Smooth muscle cell (in vitro differentiated cells): ENCODE measurements around the gene PRSS33. TPM values are rescaled to one million over a fixed set of nuclear protein-coding genes. Genes with fewer than 3 reads are reported as not detected.

Experiments used
- DNase-seq: peaks from one replicate; lab custom pipeline; 2025; ENCODE audit not compliant: unreplicated experiment; lab: John Stamatoyannopoulos, UW
- H2AFZ ChIP-seq: fragments of 200-600 bp; sonication (generic); 2 replicates; pipeline ENCODE4 v1.6.0; 2016; ENCODE audit warnings: antibody characterized with exemption, low read depth, mild to moderate bottlenecking
- H3F3A ChIP-seq: fragments of 200-600 bp; sonication (generic); 2 replicates; pipeline ENCODE4 v1.6.0; 2017; ENCODE audit warnings: antibody characterized with exemption, low read depth
- H3K27ac ChIP-seq: fragments of 200-600 bp; sonication (generic); 2 replicates; pipeline ENCODE4 v1.5.1; 2016; ENCODE audit warnings: low read depth, mild to moderate bottlenecking
- H3K27me3 ChIP-seq: fragments of 200-600 bp; sonication (generic); 2 replicates; pipeline ENCODE4 v1.6.1; 2016; ENCODE audit warnings: low read depth, mild to moderate bottlenecking
- H3K36me3 ChIP-seq: fragments of 200-600 bp; sonication (generic); 2 replicates; pipeline ENCODE4 v1.5.1; 2016; ENCODE audit warnings: low read depth
- H3K4me1 ChIP-seq: fragments of 200-600 bp; sonication (generic); 2 replicates; pipeline ENCODE4 v1.5.1; 2016; ENCODE audit warnings: low read depth
- H3K4me2 ChIP-seq: fragments of 200-600 bp; sonication (generic); 2 replicates; pipeline ENCODE4 v1.6.0; 2016; ENCODE audit warnings: mild to moderate bottlenecking
- H3K4me3 ChIP-seq: fragments of 200-600 bp; sonication (generic); 2 replicates; pipeline ENCODE4 v1.5.1; 2016; ENCODE audit warnings: mild to moderate bottlenecking
- H3K79me2 ChIP-seq: fragments of 200-600 bp; sonication (generic); 2 replicates; pipeline ENCODE4 v1.6.0; 2016; ENCODE audit warnings: low read depth, mild to moderate bottlenecking
- H3K9ac ChIP-seq: fragments of 200-600 bp; sonication (generic); 2 replicates; pipeline ENCODE4 v1.6.0; 2016; ENCODE audit warnings: low read depth
- H3K9me3 ChIP-seq: fragments of 200-600 bp; sonication (generic); replicated peaks from 2 replicates; pipeline ENCODE4 v1.5.1; 2016; ENCODE audit warnings: low read depth
- H4K20me1 ChIP-seq: fragments of 200-600 bp; sonication (generic); 2 replicates; pipeline ENCODE4 v1.6.0; 2016; ENCODE audit warnings: low read depth
- WGBS: methylation state at CpG from one replicate; pipeline ENCODE4 v1.1.7; 2016; ENCODE audit warnings: low lambda C conversion rate; 5-methylcytosine and 5-hydroxymethylcytosine counted together
- polyA plus RNA-seq: library from polyadenylated mRNA; unstranded; fragments of >200 nt; fragmentation: Nextera tagmentation; extraction: Ambion mirVana; gene quantifications from 2 replicates; pipeline ENCODE4 v1.2.1, GENCODE V29; 2016
- total RNA-seq: library from RNA; depleted of rRNA; stranded (reverse); fragments of >200 nt; gene quantifications from 2 replicates; pipeline ENCODE4 v1.2.3, GENCODE V29; 2014
- TF ChIP-seq, protein P1 (sequence below): fragments of 200-600 bp; sonication (generic); IDR thresholded peaks from 2 replicates; pipeline ENCODE4 v1.5.1; 2017; ENCODE audit warnings: borderline replicate concordance, mild to moderate bottlenecking, antibody characterized with exemption; ENCODE audit not compliant: insufficient read depth, poor library complexity, severe bottlenecking

Gene PRSS33
- total and polyA plus RNA-seq, 2 experiments from 2014 or later = not detected

GRCh38 chr16:2763173-2763572 lies 24.2 kb downstream of the PRSS33 start:
- H3K79me2 ChIP-seq = peaks cover 98% of the 10 kb centered on the region
- peaks cover 100% of the 10 kb centered on the region for H4K20me1 ChIP-seq
- H3K9me3 ChIP-seq = no peaks in the 10 kb centered on the region
- over 99% methylated on average over 6 of the region's 6 CpGs for WGBS
- H3K4me1 ChIP-seq = no peaks in the 10 kb centered on the region
- no peak for DNase-seq
- no peak overlapping the region for H2AFZ ChIP-seq
- peaks cover 34% of the 10 kb centered on the region for H3F3A ChIP-seq
- no peak overlapping the region for H3K4me3 ChIP-seq
- peaks cover 65% of the 10 kb centered on the region for H3K36me3 ChIP-seq
- no peaks in the 10 kb centered on the region for H3K27me3 ChIP-seq
- TF ChIP-seq, protein P1, sequence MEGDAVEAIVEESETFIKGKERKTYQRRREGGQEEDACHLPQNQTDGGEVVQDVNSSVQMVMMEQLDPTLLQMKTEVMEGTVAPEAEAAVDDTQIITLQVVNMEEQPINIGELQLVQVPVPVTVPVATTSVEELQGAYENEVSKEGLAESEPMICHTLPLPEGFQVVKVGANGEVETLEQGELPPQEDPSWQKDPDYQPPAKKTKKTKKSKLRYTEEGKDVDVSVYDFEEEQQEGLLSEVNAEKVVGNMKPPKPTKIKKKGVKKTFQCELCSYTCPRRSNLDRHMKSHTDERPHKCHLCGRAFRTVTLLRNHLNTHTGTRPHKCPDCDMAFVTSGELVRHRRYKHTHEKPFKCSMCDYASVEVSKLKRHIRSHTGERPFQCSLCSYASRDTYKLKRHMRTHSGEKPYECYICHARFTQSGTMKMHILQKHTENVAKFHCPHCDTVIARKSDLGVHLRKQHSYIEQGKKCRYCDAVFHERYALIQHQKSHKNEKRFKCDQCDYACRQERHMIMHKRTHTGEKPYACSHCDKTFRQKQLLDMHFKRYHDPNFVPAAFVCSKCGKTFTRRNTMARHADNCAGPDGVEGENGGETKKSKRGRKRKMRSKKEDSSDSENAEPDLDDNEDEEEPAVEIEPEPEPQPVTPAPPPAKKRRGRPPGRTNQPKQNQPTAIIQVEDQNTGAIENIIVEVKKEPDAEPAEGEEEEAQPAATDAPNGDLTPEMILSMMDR = no peak
- no peak overlapping the region for H3K9ac ChIP-seq
- no peak overlapping the region for H3K27ac ChIP-seq
- H3K4me2 ChIP-seq = no peak overlapping the region

DNA sequence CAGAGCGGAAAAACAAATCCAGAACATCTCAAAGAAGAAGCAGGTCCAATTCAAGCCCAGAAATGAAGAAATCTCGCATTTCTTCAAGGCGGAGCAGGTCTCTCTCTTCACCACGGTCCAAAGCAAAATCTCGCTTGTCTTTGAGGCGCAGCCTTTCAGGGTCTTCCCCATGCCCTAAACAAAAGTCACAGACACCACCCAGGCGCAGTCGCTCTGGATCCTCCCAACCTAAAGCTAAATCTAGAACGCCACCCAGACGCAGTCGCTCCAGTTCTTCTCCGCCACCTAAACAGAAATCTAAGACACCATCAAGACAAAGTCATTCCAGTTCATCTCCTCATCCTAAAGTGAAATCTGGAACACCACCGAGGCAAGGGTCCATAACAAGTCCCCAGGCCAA lies 24.6 kb downstream of the PRSS33 start:
- Histone ChIP-seq H4K20me1 (peaks cover 100% of the 10 kb centered on the region), H3K79me2 (peaks cover 98% of the 10 kb centered on the region), H2AFZ (no peak overlapping the region), H3K4me3 (no peak overlapping the region), H3K9me3 (no peaks in the 10 kb centered on the region), H3K9ac (no peak overlapping the region), H3K36me3 (peaks cover 69% of the 10 kb centered on the region), H3K27me3 (no peaks in the 10 kb centered on the region), H3K27ac (no peak overlapping the region), H3F3A (peaks cover 29% of the 10 kb centered on the region), H3K4me2 (no peak overlapping the region), H3K4me1 (no peaks in the 10 kb centered on the region)
- WGBS = 96% methylated on average over 13 of the region's 13 CpGs
- TF ChIP-seq, protein P1 = no peak
- no peak for DNase-seq

DNA sequence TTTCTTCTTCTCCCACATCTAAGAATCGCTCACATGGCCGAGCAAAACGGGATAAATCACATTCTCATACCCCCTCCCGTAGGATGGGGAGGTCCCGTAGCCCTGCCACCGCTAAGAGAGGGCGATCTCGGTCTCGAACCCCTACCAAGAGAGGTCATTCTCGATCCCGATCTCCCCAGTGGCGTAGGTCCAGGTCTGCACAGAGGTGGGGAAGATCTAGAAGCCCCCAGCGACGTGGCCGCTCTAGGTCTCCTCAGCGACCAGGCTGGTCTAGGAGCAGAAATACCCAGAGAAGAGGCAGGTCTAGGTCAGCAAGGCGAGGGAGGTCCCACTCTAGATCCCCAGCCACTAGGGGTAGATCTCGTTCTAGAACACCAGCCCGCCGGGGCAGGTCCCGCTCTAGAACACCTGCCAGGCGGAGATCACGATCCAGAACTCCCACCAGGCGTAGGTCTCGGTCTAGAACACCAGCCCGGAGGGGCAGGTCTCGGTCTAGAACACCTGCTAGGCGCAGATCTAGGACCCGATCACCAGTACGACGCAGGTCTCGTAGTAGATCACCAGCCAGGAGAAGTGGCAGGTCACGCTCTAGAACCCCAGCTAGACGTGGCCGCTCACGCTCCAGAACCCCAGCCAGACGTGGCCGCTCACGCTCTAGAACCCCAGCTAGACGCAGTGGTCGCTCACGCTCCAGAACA lies 25.3 kb downstream of the PRSS33 start:
- Histone ChIP-seq H3K9me3 (no peaks in the 10 kb centered on the region), H3F3A (peaks cover 29% of the 10 kb centered on the region), H3K4me3 (no peak overlapping the region), H3K79me2 (peaks cover 98% of the 10 kb centered on the region), H3K4me2 (no peak overlapping the region), H3K27ac (no peak overlapping the region), H3K9ac (no peak overlapping the region), H3K36me3 (peaks cover 72% of the 10 kb centered on the region), H2AFZ (no peak overlapping the region), H3K27me3 (no peaks in the 10 kb centered on the region), H4K20me1 (peaks cover 100% of the 10 kb centered on the region), H3K4me1 (no peaks in the 10 kb centered on the region)
- no peak for DNase-seq
- TF ChIP-seq, protein P1 = no peak
- WGBS = over 99% methylated on average over 42 of the region's 42 CpGs

DNA sequence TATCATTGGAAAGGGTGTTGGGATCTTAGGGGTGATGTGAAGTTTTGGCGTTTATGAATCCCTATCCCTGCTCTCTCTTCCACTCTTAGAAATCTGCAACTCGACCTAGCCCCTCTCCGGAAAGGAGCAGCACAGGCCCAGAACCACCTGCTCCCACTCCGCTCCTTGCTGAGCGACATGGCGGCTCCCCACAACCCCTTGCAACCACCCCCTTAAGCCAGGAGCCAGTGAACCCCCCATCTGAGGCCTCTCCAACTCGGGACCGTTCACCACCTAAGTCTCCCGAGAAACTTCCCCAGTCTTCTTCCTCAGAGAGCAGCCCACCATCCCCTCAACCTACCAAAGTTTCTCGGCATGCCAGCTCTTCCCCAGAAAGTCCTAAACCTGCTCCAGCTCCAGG lies 25.9 kb downstream of the PRSS33 start:
- TF ChIP-seq, protein P1 = no peak
- peaks cover 33% of the 10 kb centered on the region for H3F3A ChIP-seq
- peaks cover 100% of the 10 kb centered on the region for H4K20me1 ChIP-seq
- WGBS = 98% methylated on average over 10 of the region's 10 CpGs
- peaks cover 72% of the 10 kb centered on the region for H3K36me3 ChIP-seq
- H3K27ac ChIP-seq = no peak overlapping the region
- no peaks in the 10 kb centered on the region for H3K27me3 ChIP-seq
- H3K79me2 ChIP-seq = peaks cover 98% of the 10 kb centered on the region
- no peaks in the 10 kb centered on the region for H3K4me1 ChIP-seq
- no peak overlapping the region for H3K9ac ChIP-seq
- H3K4me3 ChIP-seq = no peak overlapping the region
- no peaks in the 10 kb centered on the region for H3K9me3 ChIP-seq
- DNase-seq = no peak
- H3K4me2 ChIP-seq = no peak overlapping the region
- no peak overlapping the region for H2AFZ ChIP-seq
